HG03066 (cell line): ENCODE data around the gene RPTOR.

Source experiments
- ATAC-seq: cut with Tn5 transposase; IDR thresholded peaks from one replicate; pipeline ENCODE4 v1.9.1; 2021; ENCODE audit warnings: low read depth; ENCODE audit not compliant: unreplicated experiment

The RPTOR gene

GRCh38 chr17:80774146-80774545 lies 229.5 kb downstream of the RPTOR start:
- no peak for ATAC-seq

GRCh38 chr17:80774643-80775281 lies 230.1 kb downstream of the RPTOR start:
- ATAC-seq: no peak

- ATAC-seq: no peak
These were observed 231.2 kb downstream of the RPTOR start for GRCh38 chr17:80775863-80776262.

DNA sequence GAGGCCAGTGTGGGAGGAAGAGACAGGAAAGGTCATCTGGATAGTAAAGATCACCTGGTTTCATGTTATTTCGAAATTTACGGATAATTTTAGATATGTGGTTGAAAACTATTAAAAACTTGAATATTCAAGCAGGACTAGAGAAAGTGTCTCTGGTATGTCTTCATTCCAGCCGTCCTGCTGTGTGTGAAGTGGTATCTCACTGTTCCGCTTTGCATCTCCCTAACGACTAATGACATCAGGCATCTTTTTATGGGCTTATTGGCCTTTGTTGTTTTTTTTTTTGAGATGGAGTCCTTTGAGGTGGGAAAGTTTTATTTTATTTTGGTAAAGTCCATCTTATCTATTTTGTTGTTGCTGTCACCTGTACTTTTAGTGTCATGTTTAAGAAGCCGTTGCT lies 232.6 kb downstream of the RPTOR start:
- no peak for ATAC-seq

DNA sequence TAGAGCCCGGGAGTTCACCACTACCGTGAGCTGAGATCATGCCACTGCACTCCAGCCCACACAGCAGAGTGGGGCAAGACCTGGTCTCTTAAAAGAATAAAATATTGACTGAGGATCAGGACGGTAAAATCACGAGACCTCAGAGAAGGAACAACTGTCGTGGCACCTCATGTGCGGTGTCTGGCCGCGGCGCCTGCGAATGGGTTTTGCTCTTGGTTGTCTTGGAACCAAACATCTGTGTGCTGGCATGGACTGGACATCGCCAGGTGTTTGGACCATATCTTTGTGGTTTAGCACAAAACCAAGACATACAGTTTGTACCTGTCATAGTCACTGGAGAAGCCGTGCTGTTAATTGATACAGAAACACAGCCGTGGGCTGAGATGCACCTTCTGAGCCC lies 234.1 kb downstream of the RPTOR start:
- ATAC-seq: no peak

- ATAC-seq: no peak
These were observed 234.7 kb downstream of the RPTOR start for GRCh38 chr17:80779336-80779735.

- no peak for ATAC-seq
These were observed 235.3 kb downstream of the RPTOR start for GRCh38 chr17:80779961-80780380.

DNA sequence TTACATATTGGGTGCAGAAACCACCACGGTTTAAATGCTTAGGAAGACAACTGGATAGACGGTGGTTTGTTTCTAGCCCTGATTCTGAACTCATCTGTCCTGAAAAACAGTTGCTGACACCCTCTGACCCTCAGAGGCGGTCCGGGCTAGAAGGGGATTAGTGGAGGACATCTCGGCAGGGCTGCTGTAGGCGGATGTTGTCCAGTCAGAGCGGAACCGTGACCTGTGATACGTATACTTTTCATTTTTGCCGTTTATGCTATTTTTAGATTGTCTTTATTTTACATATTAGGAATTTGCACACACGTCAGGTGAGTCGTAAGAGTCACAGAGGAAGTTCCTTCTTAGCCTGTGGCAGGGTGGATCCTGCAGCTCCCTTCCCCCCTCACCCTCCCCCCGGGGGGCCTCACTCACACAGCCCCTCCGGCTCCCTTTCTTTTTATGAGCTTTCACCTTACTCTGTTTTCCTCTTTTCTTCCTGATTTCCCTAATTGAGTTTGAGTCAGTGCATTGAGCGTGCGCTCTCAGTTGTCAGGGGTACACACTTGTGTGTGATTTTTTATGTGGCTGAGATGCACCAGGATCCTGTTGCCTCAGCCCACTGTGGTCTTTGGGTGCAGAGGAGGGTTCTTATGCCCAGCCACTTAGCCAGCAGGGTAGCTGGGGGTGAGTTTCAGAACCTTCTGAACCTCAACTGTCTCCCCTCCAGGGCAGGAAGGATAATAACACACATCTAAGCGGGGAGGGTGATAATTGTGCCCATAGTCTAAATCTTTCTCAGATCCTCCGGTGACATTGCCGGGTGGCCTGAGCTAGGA lies 236.0 kb downstream of the RPTOR start:
- peak; percentile 64 for ATAC-seq

- no peak for ATAC-seq
These were observed 236.6 kb downstream of the RPTOR start for GRCh38 chr17:80781211-80781610.

- no peak for ATAC-seq
These were observed 237.2 kb downstream of the RPTOR start for GRCh38 chr17:80781807-80782277.

GRCh38 chr17:80782536-80783427 lies 238.1 kb downstream of the RPTOR start:
- ATAC-seq: no peak

DNA sequence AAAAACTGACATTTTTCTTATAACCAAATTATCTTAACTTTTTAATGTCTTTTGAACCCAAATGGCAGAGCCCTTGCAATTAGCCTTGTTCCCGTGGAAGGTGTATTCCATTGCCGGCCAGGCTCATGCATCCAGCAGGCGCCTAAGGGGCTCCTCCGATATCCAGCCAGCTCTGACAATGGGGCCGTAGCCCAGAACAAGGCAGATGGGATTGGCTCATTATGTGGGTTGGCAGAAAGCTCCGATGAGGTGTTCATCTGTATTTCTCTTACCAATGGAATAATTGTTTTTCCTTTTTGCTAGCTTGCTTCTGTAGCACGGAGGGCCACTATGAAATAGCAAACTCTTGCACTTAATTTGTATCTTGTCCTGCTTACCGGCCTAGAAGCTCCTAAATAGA lies 238.8 kb downstream of the RPTOR start:
- ATAC-seq: no peak

DNA sequence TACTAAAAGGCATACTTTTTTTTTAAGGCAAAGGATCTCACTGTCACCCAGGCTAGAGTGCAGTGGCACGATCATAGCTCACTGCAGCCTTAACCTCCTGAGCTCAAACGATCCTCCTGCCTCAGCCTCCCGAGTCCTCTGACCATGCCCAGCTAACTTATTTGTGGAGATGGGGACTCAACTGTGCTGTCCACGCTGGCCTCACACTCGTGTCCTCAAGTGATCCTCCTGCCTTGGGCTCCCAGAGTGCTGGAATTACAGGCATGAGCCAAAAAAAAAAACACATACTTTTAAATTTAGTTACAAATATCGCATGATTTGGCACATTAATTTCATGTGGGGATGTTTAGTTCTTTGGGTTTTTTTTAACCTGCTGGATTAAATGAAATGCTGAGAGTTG lies 239.3 kb downstream of the RPTOR start:
- ATAC-seq: no peak

- ATAC-seq: no peak
These were observed 241.0 kb downstream of the RPTOR start for GRCh38 chr17:80785477-80786178.

GRCh38 chr17:80786470-80786869 lies 241.8 kb downstream of the RPTOR start:
- no peak for ATAC-seq

DNA sequence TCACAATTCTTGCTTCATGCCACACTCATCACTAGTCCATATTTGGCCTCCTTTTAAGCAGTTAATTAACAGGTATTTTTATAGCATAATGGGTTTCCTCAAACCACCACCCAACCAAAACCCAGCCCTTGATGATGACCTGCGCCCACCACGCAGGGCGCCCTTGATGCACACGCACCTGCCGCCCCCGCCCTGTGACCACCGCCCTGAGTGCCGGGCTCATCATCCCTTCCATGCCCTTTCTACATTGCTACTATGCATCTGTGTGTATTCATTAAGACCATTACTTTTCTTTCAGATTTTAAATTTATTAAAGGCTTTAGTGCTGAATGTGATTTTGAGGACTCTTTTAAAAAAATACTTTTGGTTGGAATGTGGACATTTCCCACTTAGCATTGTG lies 242.2 kb downstream of the RPTOR start:
- no peak for ATAC-seq

DNA sequence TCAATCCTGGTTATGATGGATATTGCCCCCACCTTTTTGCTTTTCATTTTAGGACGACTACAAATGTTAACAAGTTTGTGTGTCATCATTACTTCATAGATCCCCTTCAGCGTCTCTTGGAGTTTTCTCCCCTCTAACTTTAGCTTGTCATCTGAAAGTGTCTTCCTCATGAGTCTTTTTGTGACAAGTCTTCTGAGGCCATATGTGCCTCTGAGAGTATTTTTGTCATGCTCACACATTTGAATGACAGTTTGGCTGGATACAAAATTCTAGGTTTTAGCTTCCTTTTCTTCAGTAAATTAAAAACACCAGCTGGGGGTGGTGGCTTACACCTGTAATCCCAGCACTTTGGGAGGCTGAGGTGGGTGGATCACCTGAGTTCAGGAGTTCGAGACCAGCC lies 243.2 kb downstream of the RPTOR start:
- no peak for ATAC-seq

GRCh38 chr17:80789356-80789902 lies 244.8 kb downstream of the RPTOR start:
- ATAC-seq: no peak

GRCh38 chr17:80790021-80790765 lies 245.6 kb downstream of the RPTOR start:
- ATAC-seq: peak; percentile 53
